A549 treated with AZD2906 at 1 μM for 4 hours (cell line): ENCODE results near the gene COX14. TPM values are rescaled to one million over a fixed set of nuclear protein-coding genes. Genes with fewer than 3 reads are reported as not detected.

ENCODE experiments used
- total RNA-seq: library from RNA; stranded (reverse); fragments of 200-300 nt; extraction: Qiagen RNA extraction; gene quantifications from 5 replicates; pipeline ENCODE4 v1.2.3, GENCODE V29; 2022

COX14 gene
- total RNA-seq, result 66.0 to 81.1 TPM (median 71.3 TPM) in 5 replicates

GRCh38 chr12:50111693-50112455 lies at the start of gene COX14:
Gene COX14, plus strand, starts transcription at chr12:50112236. Its CDS starts 7,808 bp downstream, at chr12:50120044.

GRCh38 chr12:50084775-50085614 lies 27.0 kb upstream of the COX14 start, which contains the start of gene SMARCD1:
Gene SMARCD1, plus strand, starts transcription at chr12:50085342. Its CDS starts 28 bp downstream, at chr12:50085370.

GRCh38 chr12:50103767-50104321 lies 8.2 kb upstream of the COX14 start, which contains the start of gene GPD1:
Gene GPD1, plus strand, starts transcription at chr12:50104008. Its CDS starts 43 bp downstream, at chr12:50104051.

GRCh38 chr12:50167049-50167828 lies 55.2 kb downstream of the COX14 start, which contains the start of gene CERS5:
Gene CERS5, minus strand, starts transcription at chr12:50167369. Its CDS starts 72 bp downstream, at chr12:50167297.

Other genes starting within 250 kb of the COX14 start
- gene FAIM2, start 208.3 kb upstream of the COX14 start, total RNA-seq, result 0.01 to 0.13 TPM (median 0.03 TPM) in 3 of 5 replicates, not detected in the others
- not detected in 5 replicates for gene AQP2, start 161.5 kb upstream of the COX14 start, total RNA-seq
- not detected in 5 replicates for gene AQP5, start 150.4 kb upstream of the COX14 start, total RNA-seq
- gene AQP6, start 139.3 kb upstream of the COX14 start, total RNA-seq, result not detected in 5 replicates
- gene RACGAP1, start 86.7 kb upstream of the COX14 start, total RNA-seq, result 70.1 to 96.3 TPM (median 77.2 TPM) in 5 replicates
- gene ASIC1, start 54.6 kb upstream of the COX14 start, total RNA-seq, result 4.3 to 6.1 TPM (median 5.0 TPM) in 5 replicates
- 63.8 to 78.3 TPM (median 65.4 TPM) in 5 replicates for gene SMARCD1, start 26.9 kb upstream of the COX14 start, total RNA-seq
- 0.09 to 0.32 TPM (median 0.14 TPM) in 5 replicates for gene GPD1, start 8.2 kb upstream of the COX14 start, total RNA-seq
- 26.4 to 28.7 TPM (median 26.8 TPM) in 5 replicates for gene CERS5, start 55.1 kb downstream of the COX14 start, total RNA-seq
- 4.4 to 7.9 TPM (median 5.1 TPM) in 5 replicates for gene LIMA1, start 171.3 kb downstream of the COX14 start, total RNA-seq